Eye (tissue), 1 donor: Measurements from ENCODE around the gene FGR.
"Not testable (repeated sequence)": the region's sequence is repeated elsewhere in the genome, so short reads cannot be mapped to it uniquely, and the experiment has no call there.

ENCODE experiments used
- DNase-seq: peaks from one replicate; pipeline ENCODE4 v3.0.0-alpha.2; 2015

The FGR gene

DNA sequence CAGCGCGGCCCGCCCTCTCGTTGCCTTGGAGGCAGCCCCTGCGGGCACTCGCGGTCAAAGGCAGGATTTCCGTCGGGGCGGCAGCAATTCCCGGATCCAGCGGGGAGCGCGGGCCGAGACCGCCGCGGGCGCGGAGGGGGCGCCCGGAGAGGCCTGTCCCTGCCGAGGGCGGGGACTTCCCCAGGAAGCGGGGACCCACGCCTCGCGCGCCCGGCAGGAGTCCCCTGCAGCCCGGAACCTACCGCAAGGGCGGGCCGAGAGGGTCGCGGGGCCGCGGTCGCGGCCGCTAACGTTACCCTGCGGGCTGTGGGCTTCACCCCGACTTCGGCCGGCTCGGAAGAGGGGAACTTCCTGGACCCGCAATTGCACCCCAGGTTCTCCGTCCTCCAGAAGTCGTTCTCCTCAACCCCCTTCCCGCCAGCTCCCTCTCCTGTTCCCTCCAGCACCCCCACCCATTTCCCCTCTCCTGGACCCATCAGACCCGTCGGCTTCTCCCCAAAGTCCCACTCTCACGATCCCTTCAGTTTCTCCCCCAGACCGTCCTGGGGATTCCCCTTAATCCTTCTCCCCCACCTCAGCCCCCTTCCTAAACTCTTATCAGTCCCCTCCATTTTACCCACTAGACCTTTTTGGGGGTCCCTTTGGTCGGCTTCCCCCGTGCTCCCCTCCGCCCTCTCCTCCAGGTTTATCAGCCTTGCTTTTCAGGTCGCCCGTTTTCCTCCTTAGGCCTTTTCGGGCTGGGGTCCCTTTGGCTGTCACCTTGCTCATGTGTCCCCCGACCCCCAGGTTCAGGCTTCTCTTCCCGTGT, 604 bp downstream of the FGR start:
- DNase-seq = peak; percentile 58

DNA sequence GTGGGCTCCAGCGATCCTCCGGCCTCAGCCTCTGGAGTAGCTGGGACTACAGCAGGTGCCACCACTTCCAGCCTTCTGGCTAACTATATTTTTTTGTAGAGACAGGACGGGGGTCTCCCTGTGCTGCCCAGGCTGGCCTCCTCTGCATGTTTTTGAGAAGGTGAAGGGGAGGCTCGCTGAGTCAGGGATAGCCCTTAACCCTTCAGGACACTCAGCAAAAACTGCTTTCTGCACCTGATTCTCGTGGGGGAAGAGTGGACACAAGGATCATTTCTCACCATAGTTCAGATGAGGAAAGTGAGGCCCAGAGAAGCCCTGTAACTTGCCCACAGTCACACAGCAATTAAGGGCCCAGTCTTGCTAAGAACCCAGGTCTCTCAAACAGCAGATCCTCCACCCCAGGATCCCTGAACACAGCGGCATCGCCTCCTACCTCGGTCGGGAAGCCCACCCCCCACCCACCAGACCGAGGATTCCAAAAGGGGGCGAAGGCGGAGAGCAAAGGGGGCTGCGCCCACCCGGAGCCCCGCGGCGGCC, 1.3 kb downstream of the FGR start:
- no peak for DNase-seq

DNA sequence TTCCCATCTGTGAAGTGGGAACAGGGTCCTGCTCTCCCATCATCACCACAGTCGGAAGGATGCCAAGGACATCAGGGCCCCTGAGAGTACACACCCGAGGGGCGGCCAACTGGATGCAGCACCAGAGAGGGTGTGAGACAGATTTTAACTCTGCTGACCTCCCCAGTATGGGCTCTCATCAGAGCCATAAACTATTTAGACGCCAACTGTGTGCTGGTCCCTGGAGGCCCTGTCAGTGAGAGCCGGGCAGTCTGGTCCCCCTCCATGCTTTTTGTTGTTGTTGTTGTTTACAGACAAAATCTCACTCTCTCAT, 1.7 kb downstream of the FGR start:
- DNase-seq = no peak

DNA sequence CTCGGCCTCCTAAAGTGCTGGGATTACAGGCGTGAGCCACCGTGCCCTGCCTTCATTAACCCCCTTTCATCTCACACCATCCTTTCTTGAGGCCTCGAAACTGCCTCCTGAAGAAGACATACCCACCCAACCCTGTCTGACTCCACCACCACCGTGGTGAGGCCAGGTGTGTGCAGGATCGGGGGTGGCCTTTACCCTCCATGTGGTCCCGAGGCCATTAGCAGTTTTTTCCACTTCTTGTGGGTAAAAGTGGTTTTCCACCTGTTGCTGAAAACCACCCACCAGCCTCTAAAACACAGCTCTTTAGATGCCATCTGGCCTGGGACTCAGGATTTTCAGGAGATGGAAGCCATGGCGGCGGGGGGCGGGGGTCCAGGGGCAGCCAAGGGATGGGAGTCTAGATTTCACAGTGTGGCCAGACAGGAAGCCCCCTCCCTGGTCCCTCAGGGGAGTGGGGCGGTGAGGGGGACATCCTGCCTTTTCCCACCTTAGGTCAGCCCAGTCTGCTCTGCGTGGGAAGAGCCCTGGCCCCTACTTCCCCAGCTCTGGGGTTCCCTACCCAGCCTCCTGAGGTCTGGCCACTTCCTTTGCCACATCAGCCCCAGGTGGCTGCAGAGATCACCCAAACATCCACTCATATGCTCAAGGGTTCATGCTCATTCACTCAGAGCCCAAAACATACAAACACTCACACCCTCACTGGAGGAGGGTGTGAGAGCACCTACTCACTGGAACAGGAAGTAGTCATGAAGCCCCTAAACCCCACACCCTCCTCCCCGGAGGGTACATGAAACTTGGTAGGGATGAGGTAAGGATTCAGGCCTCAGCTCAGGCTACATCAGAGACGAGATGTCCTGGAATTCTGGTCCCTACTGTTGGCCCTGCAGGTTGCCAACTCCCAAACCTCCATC, 2.3 kb downstream of the FGR start:
- no peak for DNase-seq

- no peak for DNase-seq
These were observed 4.0 kb downstream of the FGR start for GRCh38 chr1:27630859-27631491.

- DNase-seq = no peak
These were observed 6.3 kb downstream of the FGR start for GRCh38 chr1:27628712-27629111.

DNA sequence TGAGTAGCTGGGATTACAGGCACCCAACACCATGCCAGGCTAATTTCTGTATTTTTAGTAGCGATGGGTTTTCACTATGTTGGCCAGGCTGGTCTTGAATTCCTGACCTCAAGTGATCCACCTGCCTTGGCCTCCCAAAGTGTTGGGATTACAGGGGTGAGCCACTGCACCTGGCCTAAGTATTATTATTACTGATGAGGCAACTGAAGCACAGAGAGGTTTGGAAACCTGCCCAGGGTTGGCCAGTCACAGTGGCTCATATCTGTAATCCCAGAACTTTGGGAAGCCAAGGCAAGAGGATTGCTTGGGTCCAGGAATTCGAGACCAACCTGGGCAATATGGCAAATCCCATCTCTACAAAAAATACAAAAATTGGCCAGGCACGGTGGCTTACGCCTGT, 7.3 kb downstream of the FGR start:
- DNase-seq = not testable (repeated sequence)

- no peak for DNase-seq
These were observed 7.9 kb downstream of the FGR start for GRCh38 chr1:27627061-27627460.

GRCh38 chr1:27626031-27626935, 8.7 kb downstream of the FGR start:
- DNase-seq = no peak

DNA sequence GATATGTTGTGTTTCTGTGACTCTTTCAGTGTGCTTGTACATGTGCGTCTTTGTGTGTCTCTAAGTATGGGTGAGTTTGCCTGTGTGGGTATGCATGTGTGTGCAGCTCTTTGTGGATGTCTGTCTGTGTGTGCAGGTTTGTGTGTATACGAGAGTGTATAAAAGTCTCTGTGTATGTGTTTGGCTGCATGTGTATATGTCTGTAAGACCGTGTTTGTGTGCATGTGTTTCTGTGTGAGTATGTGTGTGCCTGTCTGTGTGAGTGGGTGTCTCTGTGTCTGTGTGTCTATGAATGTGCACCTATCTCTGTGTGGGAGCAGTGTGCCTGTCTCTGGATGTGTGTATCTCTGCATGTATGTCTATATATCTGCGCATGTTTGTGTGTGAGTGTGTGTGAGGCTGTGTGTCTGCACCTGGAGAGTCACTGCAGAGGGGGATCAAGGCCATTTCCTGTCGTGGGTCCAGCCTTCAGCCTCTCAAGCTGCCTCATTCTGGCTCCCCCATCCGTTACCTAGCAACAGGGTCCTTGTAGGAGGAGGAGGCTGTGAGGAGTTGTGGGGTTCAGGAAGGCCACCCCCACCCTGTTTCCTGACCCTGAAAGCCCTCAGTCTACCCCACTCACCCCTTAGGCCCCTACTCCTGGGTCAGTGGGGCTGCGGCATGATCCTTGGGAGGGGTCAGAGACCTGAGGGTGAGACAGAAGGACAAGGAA, 10.4 kb downstream of the FGR start:
- no peak for DNase-seq

DNA sequence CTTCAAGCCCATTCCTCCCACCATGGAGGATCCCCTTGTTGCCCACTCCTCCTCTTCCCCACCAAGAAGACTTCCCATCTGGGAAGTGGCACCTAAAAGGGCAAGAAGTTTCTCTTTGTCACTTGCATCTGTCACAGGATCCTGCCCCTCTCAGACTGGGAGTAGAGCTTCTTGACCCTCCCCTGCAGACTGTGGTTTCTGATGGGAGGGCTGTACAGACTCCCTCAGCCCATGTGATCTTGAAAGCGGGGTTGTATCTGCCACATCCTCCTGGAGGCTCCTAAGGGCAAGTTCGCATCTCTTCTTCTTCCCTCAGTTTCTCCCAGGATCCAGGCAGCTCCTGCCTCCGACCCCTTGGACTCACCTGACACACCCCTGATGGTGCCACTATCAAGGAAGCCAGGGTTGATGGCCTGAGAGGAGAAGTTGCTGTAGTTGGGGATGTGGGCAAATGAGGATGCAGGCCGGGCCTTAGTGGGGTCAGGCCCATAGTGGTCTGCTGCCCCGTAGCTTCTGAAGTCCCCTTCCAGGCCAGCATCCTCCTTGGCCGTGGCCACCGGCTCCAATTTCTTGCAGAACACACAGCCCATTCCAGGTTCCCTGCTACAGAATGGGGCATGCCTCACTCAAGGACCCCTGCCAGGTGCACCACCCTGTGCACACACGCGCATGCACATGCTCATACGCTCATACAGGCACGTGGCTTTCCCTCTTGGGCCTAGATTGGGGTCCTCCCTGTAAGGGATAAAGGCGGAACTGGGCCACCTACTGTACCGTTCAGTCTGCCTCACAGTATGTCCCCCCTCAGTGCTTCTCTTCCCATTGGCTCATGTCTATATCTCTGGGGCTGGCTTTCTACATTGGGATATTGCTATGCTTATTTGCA, 11.4 kb downstream of the FGR start:
- no peak for DNase-seq

GRCh38 chr1:27622828-27623227, 12.2 kb downstream of the FGR start:
- no peak for DNase-seq

GRCh38 chr1:27621051-27621920, 13.7 kb downstream of the FGR start:
- DNase-seq = no peak

DNA sequence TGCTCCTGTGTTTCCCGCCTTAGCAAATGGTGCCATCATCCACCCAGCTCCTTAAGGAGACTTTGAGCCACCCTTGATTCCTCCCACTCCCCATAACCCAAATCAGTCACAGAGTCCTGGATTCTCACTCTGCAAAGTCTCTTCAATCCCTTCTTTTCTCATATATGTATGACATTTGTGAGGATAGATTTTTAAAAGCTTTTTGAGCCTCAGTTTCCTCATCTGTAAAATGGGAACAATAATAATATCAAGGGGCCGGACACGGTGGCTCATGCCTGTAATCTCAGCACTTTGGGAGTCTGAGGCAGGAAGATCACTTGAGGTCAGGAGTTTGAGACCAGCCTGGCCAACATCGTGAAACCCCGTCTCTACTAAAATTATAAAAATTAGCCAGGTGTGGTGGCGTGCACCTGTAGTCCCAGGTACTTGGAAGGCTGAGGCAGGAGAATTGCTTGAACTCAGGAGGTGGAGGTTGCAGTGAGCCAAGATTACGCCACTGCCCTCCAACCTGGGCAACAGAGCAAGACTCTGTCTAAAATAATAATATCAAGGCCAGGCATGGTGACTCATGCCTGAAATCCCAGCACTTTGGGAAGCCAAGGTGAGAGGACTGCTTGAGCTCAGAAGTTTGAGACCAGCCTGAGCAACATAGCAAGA, 15.1 kb downstream of the FGR start:
- DNase-seq = not testable (repeated sequence)

GRCh38 chr1:27618341-27619082, 16.5 kb downstream of the FGR start:
- no peak for DNase-seq

GRCh38 chr1:27617420-27617819, 17.6 kb downstream of the FGR start:
- no peak for DNase-seq

GRCh38 chr1:27616441-27616840, 18.5 kb downstream of the FGR start:
- no peak for DNase-seq
